ENCODE measurements around the gene SMPD3. TPM values are rescaled to one million over a fixed set of nuclear protein-coding genes. Genes with fewer than 3 reads are reported as not detected.

The SMPD3 gene
- total and polyA plus RNA-seq, 10 donors: 0.66 to 6.5 (median 1.9) TPM

DNA sequence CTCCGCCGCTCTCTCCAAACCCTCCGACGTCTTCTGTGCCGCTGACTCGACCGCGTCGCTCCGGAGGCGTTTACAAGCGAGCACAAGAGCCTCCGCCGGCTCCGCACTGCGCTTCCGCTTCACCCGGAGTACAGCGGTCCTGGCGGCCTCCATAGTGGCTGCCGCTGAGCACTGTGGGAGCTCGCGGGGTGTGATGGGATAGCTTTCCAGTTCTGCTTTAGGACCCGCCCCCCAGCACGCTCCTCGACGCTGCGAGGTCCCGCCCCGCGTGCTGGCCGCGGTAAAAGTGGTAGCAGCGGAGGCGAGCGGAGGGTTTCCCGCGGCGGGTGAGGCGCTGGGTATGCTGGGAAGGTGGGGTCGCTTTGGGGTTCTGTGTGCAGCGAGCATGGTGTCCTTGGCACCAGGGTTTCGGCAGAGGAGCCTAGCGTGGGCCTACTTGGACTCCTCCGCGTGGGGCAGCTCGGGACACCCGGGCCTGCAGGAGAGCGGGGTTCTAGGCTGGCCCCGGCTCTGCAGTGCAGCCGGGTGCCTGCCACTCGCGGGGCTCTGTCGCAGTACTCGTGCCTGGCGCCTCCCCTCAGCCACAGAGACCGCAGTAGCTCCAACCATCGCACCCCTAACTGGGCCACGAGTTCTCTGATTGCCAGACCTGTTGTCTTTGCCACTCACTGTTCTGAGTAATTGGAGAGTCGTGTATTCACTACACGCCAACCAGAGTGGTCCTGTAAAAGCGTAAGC, 137.4 kb downstream of the SMPD3 start, which contains the start of the genes PRMT7 and SLC7A6OS:
TSS of gene PRMT7 (plus strand) at position 246 of the 738 bp plus-strand sequence. CDS start 4,961 bp downstream, outside the sequence.
TSS of gene SLC7A6OS (minus strand) at position 173 of the 738 bp plus-strand sequence. CDS start at position 153, 20 bp downstream.
- peaks cover 24 to 81% (median 49%) of the 10 kb centered on the region in 6 donors for H3K4me1 ChIP-seq
- intact Hi-C loops (cut with DNase I; ENCODE audit: low total_unique reads): no loop called here
- WGBS, 5 donors: 0 to 1% (median 0%) methylated on average over 30 to 62 of the region's 62 CpGs
- peak within 1 kb of the TSS; percentile 78 to 94 (median 90) for H3K27ac ChIP-seq
- H3K27me3 ChIP-seq (replicated peaks in 1 of 7): no peaks in the 10 kb centered on the region
- peaks cover 0 to 55% (median 36%) of the 10 kb centered on the region in 6 donors for H3K36me3 ChIP-seq
- H3K4me3 ChIP-seq: peak within 1 kb of the TSS; percentile 83 to 98 (median 88)
- H3K9me3 ChIP-seq: no peaks in the 10 kb centered on the region
- peak; percentile 99 for DNase-seq
- TF ChIP-seq POLR2A (IDR thresholded peaks at IDR 0.05): peak in 2 of 3 donors; percentile 48 to 66
- TF ChIP-seq, protein P1, sequence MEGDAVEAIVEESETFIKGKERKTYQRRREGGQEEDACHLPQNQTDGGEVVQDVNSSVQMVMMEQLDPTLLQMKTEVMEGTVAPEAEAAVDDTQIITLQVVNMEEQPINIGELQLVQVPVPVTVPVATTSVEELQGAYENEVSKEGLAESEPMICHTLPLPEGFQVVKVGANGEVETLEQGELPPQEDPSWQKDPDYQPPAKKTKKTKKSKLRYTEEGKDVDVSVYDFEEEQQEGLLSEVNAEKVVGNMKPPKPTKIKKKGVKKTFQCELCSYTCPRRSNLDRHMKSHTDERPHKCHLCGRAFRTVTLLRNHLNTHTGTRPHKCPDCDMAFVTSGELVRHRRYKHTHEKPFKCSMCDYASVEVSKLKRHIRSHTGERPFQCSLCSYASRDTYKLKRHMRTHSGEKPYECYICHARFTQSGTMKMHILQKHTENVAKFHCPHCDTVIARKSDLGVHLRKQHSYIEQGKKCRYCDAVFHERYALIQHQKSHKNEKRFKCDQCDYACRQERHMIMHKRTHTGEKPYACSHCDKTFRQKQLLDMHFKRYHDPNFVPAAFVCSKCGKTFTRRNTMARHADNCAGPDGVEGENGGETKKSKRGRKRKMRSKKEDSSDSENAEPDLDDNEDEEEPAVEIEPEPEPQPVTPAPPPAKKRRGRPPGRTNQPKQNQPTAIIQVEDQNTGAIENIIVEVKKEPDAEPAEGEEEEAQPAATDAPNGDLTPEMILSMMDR (IDR thresholded peaks at IDR 0.05 in 8 of 11, conservative IDR thresholded peaks at IDR 0.05 in 3 of 11): peak in 10 of 11 experiments; percentile 26 to 76 (median 46)
- peak; percentile 96 for TF ChIP-seq POLR2AphosphoS5 (IDR thresholded peaks at IDR 0.05)

- intact Hi-C loops (cut with DNase I; ENCODE audit: low total_unique reads): no loop called here
Observed at GRCh38 chr16:68310437-68310773, 137.9 kb downstream of the SMPD3 start.

GRCh38 chr16:68309799-68310198, 138.5 kb downstream of the SMPD3 start:
- peak overlapping the region; percentile 83 to 98 (median 88) for H3K4me3 ChIP-seq
- H3K36me3 ChIP-seq: peaks cover 0 to 59% (median 44%) of the 10 kb centered on the region in 6 donors
- TF ChIP-seq, protein P1 (IDR thresholded peaks at IDR 0.05 in 8 of 11, conservative IDR thresholded peaks at IDR 0.05 in 3 of 11): no peak
- TF ChIP-seq POLR2A (IDR thresholded peaks at IDR 0.05): no peak
- TF ChIP-seq POLR2AphosphoS5 (IDR thresholded peaks at IDR 0.05): no peak
- WGBS, 5 donors: 32 to 37% (median 35%) methylated on average over 6 of the region's 6 CpGs
- H3K4me1 ChIP-seq: peaks cover 24 to 91% (median 49%) of the 10 kb centered on the region in 6 donors
- no peaks in the 10 kb centered on the region for H3K27me3 ChIP-seq (replicated peaks in 1 of 7)
- no peak for DNase-seq
- intact Hi-C loops (cut with DNase I; ENCODE audit: low total_unique reads): loop anchor here (5.0 kb wide), 1 partner anchor 42 kb away; no protein-coding TSS in a partner anchor
- peak overlapping the region in 6 of 8 donors; percentile 87 to 94 (median 91) for H3K27ac ChIP-seq
- H3K9me3 ChIP-seq: no peaks in the 10 kb centered on the region

More at GRCh38 chr16:68310437-68310773, 137.9 kb downstream of the SMPD3 start:
- Histone ChIP-seq H3K27me3 (replicated peaks in 1 of 7) (no peaks in the 10 kb centered on the region), H3K4me3 (peak overlapping the region; percentile 83 to 98 (median 88)), H3K9me3 (no peaks in the 10 kb centered on the region), H3K27ac (peak overlapping the region; percentile 78 to 94 (median 90)), H3K36me3 (peaks cover 0 to 55% (median 38%) of the 10 kb centered on the region in 6 donors), H3K4me1 (peaks cover 24 to 86% (median 49%) of the 10 kb centered on the region in 6 donors)
- no peak for TF ChIP-seq POLR2A (IDR thresholded peaks at IDR 0.05)
- TF ChIP-seq POLR2AphosphoS5 (IDR thresholded peaks at IDR 0.05): no peak
- TF ChIP-seq, protein P1 (IDR thresholded peaks at IDR 0.05 in 8 of 11, conservative IDR thresholded peaks at IDR 0.05 in 3 of 11): no peak
- peak; percentile 89 for DNase-seq
- 0 to 1% (median 1%) methylated on average over 10 to 29 of the region's 29 CpGs for WGBS, 5 donors

Small RNA genes lying within 50 kb of the gene (small RNA-seq; reads per million reads assigned to genes)
- 0 reads per million in 4 donors for gene RF00019
- gene RNU4-30P: 0 reads per million in 4 donors

Other genes starting within 250 kb of the SMPD3 start
- under 1 TPM in 5 of 7 donors, not detected in 2; 0.20 to 0.35 (median 0.27) TPM for gene ESRP2, start 212.4 kb downstream of the SMPD3 start, total RNA-seq
- under 1 TPM; 0.02 to 0.16 (median 0.09) TPM for gene ESRP2, start 212.4 kb downstream of the SMPD3 start, polyA plus RNA-seq
- gene PLA2G15, start 203.1 kb downstream of the SMPD3 start, total RNA-seq: 10 to 100 TPM; 26.1 to 40.4 (median 35.7) TPM
- 1 to 10 TPM; 6.3 to 8.5 (median 7.9) TPM for gene PLA2G15, start 203.1 kb downstream of the SMPD3 start, polyA plus RNA-seq
- 10 to 100 TPM; 24.9 to 62.8 (median 50.7) TPM for gene SLC7A6, start 184.0 kb downstream of the SMPD3 start, total RNA-seq
- 10 to 100 TPM in 2 of 3 donors, 1 to 10 TPM in 1; 9.8 to 12.3 (median 11.6) TPM for gene SLC7A6, start 184.0 kb downstream of the SMPD3 start, polyA plus RNA-seq
- gene SLC7A6OS, start 137.6 kb downstream of the SMPD3 start, total RNA-seq: 10 to 100 TPM; 17.6 to 30.6 (median 26.6) TPM
- gene SLC7A6OS, start 137.6 kb downstream of the SMPD3 start, polyA plus RNA-seq: 10 to 100 TPM in 1 of 3 donors, 1 to 10 TPM in 2; 7.5 to 10.6 (median 8.5) TPM
- gene PRMT7, start 137.5 kb downstream of the SMPD3 start, total RNA-seq: 10 to 100 TPM; 31.9 to 66.4 (median 42.8) TPM
- 10 to 100 TPM; 25.0 to 48.2 (median 40.5) TPM for gene PRMT7, start 137.5 kb downstream of the SMPD3 start, polyA plus RNA-seq
- gene ZFP90, start 90.8 kb upstream of the SMPD3 start, total RNA-seq: 10 to 100 TPM; 21.5 to 53.1 (median 28.2) TPM
- 10 to 100 TPM in 1 of 3 donors, 1 to 10 TPM in 2; 7.3 to 10.0 (median 9.9) TPM for gene ZFP90, start 90.8 kb upstream of the SMPD3 start, polyA plus RNA-seq
- gene CDH3, start 196.8 kb upstream of the SMPD3 start, total RNA-seq: 10 to 100 TPM; 13.1 to 47.6 (median 25.3) TPM
- 1 to 10 TPM; 1.5 to 5.9 (median 4.9) TPM for gene CDH3, start 196.8 kb upstream of the SMPD3 start, polyA plus RNA-seq

Data from spleen (tissue), 11 donors.